AG09319 (cell line): ENCODE results near the gene MYO18A.

ENCODE experiments used
- DNase-seq: peaks from one replicate; pipeline ENCODE4 v3.0.0-alpha.2; 2010; ENCODE audit warnings: low read depth; ENCODE audit errors: extremely low read depth
- CTCF ChIP-seq: IDR thresholded peaks from 2 replicates; pipeline ENCODE4 v1.5.1; 2011; ENCODE audit warnings: low read depth, mild to moderate bottlenecking, inconsistent platforms, low read length, moderate library complexity

MYO18A gene

GRCh38 chr17:29157310-29157709, 22.9 kb downstream of the MYO18A start:
- no peak for TF ChIP-seq CTCF

GRCh38 chr17:29156781-29157180, 23.4 kb downstream of the MYO18A start:
- no peak for TF ChIP-seq CTCF

More at GRCh38 chr17:29157310-29157709, 22.9 kb downstream of the MYO18A start:
- no peak for DNase-seq

GRCh38 chr17:29155966-29156338, 24.2 kb downstream of the MYO18A start:
- no peak for TF ChIP-seq CTCF
- DNase-seq: no peak

More at GRCh38 chr17:29156781-29157180, 23.4 kb downstream of the MYO18A start:
- no peak for DNase-seq

- DNase-seq: no peak
- TF ChIP-seq CTCF: no peak
Observed at GRCh38 chr17:29155227-29155965, 24.8 kb downstream of the MYO18A start.

GRCh38 chr17:29154516-29155226, 25.5 kb downstream of the MYO18A start:
- no peak for DNase-seq
- TF ChIP-seq CTCF: no peak

- TF ChIP-seq CTCF: no peak
- no peak for DNase-seq
Observed at GRCh38 chr17:29151567-29151966, 28.6 kb downstream of the MYO18A start.

- no peak for DNase-seq
- TF ChIP-seq CTCF: no peak
Observed at GRCh38 chr17:29150161-29150560, 30.0 kb downstream of the MYO18A start.
